ENCODE measurements around the gene VCAN.

- TF ChIP-seq, protein P1, sequence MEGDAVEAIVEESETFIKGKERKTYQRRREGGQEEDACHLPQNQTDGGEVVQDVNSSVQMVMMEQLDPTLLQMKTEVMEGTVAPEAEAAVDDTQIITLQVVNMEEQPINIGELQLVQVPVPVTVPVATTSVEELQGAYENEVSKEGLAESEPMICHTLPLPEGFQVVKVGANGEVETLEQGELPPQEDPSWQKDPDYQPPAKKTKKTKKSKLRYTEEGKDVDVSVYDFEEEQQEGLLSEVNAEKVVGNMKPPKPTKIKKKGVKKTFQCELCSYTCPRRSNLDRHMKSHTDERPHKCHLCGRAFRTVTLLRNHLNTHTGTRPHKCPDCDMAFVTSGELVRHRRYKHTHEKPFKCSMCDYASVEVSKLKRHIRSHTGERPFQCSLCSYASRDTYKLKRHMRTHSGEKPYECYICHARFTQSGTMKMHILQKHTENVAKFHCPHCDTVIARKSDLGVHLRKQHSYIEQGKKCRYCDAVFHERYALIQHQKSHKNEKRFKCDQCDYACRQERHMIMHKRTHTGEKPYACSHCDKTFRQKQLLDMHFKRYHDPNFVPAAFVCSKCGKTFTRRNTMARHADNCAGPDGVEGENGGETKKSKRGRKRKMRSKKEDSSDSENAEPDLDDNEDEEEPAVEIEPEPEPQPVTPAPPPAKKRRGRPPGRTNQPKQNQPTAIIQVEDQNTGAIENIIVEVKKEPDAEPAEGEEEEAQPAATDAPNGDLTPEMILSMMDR (IDR thresholded peaks at IDR 0.05): peak; percentile 68 to 81 (median 76)
- TF ChIP-seq POLR2AphosphoS5 (IDR thresholded peaks at IDR 0.05) (peak; percentile 43 to 82), POLR2A (IDR thresholded peaks at IDR 0.05) (peak in 2 of 4 donors; percentile 34 to 64), EP300 (IDR thresholded peaks at IDR 0.05) (no peak)
Observed at GRCh38 chr5:83473346-83474160, 2.0 kb downstream of the VCAN start.
